ENCODE measurements around the gene KCNQ1OT1.

KCNQ1OT1 gene

GRCh38 chr11:2579315-2580060 is 120.3 kb downstream of the KCNQ1OT1 start:
- no peak for DNase-seq

GRCh38 chr11:2578929-2579270 is 120.9 kb downstream of the KCNQ1OT1 start:
- no peak for DNase-seq

DNA sequence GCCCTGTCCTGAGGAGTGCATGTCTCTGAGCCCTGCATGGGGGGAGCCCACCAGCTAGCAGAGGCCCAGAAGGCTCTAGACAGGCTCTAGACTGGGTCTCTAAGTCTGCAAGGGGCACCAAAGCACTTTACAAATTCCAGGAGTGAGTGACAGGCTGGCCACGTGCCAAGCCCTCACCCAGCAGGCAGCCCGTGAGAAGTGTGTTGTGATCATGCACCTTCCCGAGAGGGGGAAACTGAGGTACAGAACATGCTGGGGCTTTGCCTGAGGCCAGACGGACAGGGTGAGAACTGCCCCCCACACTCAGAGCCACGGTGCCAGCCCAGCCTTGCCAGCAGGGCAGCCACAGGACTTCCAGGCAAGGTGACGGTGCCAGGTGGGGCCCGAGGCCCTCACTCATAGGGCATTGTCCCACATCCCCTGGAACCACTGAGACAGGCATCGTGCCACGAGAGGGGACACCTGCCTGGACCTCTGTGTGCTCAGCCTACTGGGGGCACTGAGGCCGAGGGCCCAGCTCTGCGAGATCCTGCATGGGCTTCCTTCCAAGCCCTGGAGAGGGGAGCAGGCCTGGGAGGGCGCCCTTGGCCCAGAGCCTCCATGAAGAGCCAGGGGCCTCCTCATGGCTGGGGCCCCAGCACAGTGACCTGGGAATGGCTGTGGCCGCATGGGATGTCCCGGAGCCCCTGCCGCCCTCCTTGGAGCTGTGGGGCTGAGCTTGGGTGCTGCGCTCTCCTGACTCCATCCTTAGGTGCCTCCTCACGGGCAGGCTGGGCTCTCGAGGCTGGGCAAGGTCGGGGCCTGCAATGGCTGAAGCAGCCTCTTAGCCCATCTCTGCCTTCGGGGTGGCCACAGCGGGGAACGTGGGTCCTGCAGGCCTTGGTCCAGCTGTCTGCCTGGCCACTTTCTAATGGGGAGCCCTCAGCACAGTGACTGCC is 121.5 kb downstream of the KCNQ1OT1 start:
- no peak for DNase-seq

DNA sequence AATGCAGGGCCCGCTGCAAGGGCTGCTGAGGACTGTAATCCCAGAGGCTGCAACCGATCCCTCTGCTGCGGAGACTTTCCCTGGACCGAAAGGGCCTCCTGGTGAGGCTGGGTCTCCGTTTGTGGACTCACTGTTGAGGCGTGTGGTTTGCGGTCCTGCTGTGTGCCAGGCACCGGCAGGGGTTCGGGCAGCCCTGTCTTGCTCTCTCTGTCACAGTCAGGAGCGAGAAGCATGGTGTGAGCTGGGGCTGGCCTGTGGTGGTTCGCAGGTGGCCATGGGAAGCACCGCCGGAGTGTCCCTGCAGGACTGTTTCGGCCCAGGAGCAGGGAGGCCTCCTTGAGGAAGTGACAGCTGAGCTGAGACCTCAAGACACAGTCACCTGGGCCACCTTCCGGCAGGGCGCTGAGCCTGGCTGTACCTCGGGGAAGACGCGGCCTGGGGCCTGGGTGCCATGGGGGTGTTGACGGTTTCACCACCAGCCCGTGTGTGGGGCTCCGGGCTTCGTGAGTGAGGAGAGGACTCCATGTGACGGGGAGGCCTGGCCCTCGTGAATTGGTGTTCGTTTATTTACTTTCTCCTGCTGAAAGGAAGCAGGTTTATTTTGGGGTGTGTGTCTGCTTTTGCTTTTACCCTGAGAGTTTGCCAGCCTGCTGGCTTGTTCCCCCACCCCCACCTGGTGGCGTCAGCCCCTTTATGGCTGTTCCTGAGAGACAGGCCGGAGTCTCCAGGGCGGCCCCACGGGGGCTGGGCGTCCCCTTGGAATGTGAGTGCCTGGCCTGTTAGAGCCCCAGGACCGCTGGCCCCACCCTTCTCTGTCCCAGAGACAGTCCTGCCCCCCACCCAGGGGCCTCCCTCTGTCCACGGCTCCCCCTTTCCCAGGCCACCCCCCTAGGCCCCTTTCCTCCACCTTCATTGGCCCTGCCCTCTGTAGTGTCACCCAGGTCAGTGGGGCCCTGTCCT is 122.5 kb downstream of the KCNQ1OT1 start:
- no peak for DNase-seq

- DNase-seq, result no peak
Observed at GRCh38 chr11:2576549-2576948, 123.2 kb downstream of the KCNQ1OT1 start.

GRCh38 chr11:2576111-2576510 is 123.7 kb downstream of the KCNQ1OT1 start:
- DNase-seq, result no peak

GRCh38 chr11:2575591-2576051 is 124.2 kb downstream of the KCNQ1OT1 start:
- DNase-seq, result no peak

GRCh38 chr11:2574553-2575535 is 125.0 kb downstream of the KCNQ1OT1 start:
- no peak for DNase-seq

DNA sequence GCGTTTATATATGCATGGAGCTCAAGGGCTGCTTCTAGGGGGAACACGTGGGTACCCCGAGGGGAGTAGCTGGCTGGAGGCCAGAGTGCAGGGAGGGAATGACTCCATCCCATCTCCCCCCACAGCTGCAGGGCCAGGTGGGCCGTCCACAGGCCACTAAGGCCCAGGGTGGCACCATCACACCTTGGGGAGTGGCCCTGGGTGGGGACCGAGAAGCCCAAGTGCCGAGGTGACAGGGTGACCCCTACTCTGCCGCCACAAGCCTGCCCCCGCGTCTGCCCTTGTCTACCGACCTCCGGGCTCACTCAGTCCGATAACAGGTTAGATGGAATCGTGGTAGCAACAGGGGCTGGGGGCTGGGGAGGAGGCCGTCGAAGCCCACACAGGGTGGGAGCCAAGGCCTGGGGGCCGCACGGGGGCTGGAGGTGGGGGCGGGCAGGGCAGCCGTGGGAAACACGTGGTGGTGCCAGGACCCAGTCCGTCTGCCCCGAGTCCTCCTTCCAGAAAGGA is 125.7 kb downstream of the KCNQ1OT1 start:
- no peak for DNase-seq

GRCh38 chr11:2573240-2574042 is 126.4 kb downstream of the KCNQ1OT1 start:
- DNase-seq, result no peak

DNA sequence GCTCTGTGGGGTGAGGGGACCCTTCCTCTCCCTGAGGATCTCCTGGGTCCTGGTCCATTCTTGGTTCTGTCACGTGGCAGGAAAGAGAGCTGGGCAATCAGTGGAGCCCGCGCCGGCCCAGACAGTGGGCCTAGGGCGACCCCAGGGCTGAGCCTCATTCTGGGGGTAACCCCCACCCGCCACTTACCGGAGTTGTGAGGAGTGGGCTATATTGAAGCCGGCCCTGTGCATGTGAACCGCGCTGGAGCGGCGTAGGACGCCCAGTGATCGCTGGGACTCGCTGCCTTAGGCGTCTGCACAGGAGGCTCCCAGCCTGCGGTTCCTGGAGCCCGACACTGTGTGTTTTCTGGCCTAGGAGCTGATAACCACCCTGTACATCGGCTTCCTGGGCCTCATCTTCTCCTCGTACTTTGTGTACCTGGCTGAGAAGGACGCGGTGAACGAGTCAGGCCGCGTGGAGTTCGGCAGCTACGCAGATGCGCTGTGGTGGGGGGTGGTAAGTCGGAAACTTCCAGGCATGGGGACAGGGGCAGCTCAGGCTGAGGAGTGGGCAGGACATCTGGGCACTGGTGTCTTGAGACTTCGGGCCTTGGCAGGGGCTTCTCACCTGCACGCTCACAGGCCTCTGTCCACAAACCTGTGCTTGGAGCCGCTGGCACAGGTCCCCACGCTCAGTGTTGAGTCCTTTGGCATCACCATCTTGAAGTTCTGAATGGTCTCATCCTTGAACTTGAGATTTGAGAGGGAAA is 127.1 kb downstream of the KCNQ1OT1 start:
- DNase-seq, result no peak

DNA sequence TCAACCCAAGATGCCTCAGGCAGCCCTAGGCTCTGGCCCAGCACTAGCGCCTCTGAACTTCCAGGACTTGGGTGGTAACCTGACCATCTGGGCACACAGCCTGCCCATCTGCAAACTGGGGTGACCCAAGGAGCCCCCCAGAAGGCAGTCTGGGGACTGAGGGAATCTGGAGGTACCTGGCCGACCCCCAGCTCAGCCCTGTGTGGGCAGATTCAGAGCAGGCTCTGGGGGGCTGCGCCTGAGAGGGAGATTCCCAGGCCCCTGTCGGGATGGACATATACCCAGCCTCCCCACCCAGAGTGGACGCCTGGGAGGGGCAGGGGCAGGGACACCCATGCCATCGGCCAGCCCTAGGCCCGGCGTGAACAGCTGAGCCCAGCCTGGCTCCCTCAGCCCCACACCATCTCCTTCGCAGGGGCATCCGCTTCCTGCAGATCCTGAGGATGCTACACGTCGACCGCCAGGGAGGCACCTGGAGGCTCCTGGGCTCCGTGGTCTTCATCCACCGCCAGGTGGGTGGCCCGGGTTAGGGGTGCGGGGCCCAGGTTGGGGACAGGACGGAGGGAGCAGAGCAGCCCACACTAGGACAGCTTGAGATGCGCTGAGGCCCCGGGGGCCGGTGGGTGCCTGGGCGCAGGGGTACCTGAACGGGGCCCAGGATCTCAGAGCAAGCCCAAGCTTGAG is 128.1 kb downstream of the KCNQ1OT1 start:
- no peak for DNase-seq

DNA sequence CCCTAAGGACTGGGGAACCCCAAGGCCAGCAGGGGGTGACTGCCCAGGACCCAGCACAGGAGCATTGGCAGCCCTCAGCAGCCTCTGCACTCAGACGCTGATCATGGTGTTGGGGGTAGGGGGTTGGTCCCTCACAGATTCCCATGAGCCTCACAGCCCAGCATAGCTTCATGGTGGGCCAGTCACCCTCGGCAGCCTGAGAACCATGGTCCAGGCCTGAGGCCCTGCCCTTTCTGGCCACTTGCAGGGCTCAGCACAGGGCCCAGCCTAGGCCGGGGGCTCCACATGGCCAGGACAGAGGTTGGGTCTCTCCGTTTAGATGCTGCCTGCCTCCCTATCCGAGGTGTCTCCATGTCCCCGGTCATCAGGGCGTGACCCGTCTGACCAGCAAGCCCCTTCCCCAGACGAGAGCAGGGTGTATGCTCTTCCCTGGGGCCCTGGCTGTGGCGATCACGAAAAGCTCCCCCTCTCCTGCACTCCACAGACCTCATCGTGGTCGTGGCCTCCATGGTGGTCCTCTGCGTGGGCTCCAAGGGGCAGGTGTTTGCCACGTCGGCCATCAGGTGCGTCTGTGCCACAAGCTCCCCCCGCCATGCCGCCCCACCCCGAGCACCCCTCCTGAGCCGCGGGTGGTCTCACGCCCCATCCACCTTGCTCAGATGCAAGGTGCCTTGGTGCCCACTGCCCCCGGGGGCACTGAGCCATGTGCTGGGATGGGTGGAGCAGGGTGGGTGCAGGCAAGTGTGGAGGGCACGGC is 128.8 kb downstream of the KCNQ1OT1 start:
- no peak for DNase-seq

- no peak for DNase-seq
Observed at GRCh38 chr11:2570211-2570811, 129.5 kb downstream of the KCNQ1OT1 start.

DNA sequence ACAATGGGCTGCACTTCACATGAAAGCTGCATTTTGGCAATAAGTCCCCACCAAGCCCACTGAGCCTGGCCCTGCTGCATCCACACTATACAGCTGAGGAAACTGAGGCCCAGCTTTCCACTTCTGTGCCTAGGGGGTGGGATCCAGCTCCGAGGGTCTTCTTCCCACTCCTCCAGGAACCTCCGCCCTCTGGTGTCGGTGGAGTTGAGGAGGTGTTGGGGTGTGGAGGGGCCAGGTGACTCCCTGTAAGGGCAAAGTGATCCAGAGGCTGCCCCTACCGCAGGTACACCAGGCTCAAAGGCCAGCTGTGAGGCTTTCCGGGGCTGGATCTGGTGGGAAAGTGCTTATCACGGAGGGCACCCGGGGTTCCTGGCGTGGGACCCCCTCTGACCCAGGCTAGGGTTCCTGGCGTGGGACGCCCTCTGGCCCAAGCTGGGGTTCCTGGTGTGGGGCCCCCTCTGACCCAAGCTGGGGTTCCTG is 130.0 kb downstream of the KCNQ1OT1 start:
- no peak for DNase-seq

- no peak for DNase-seq
Observed at GRCh38 chr11:2569321-2569721, 130.5 kb downstream of the KCNQ1OT1 start.

DNA sequence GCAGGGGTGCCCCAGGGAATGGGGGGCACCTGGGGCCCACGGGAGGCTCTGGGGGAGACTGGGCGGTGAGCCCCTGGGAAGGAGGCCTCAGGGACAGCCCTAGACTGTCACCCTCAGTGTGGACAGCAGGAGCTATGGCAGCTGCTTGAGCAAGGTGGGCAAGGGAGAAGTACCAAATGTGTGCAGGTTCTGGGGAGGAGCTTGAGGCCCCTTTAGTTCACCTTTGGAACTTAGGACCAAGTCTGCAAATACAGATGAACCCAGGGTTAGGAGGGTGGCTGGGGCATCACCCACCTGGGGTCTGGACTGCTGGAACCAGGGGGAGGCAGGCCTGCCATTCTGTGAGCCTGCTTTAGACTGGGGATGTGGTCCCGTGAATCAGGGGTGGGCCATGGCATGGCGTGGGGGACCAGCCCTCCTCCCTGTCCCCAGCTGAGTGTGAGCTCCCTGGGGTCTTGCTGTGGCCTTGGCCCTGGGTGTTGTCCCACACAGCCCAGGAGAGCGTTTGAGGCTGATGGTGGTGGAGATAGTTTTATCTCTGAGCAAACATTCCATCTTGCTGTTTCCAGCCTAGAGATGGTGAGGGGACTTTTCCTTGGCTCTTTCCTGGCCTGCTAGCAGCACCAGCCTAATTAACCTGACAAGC is 132.6 kb downstream of the KCNQ1OT1 start:
- no peak for DNase-seq
